NOMO-1 (cell line): ENCODE measurements around the gene YDJC.
"Not testable (repeated sequence)": the region's sequence is repeated elsewhere in the genome, so short reads cannot be mapped to it uniquely, and the experiment has no call there.

Source experiments
- DNase-seq, 2 experiments: peaks; one replicate each; lab custom pipeline; 2025; ENCODE audit not compliant: unreplicated experiment in 2 of 2; lab: John Stamatoyannopoulos, UW

The YDJC gene

DNA sequence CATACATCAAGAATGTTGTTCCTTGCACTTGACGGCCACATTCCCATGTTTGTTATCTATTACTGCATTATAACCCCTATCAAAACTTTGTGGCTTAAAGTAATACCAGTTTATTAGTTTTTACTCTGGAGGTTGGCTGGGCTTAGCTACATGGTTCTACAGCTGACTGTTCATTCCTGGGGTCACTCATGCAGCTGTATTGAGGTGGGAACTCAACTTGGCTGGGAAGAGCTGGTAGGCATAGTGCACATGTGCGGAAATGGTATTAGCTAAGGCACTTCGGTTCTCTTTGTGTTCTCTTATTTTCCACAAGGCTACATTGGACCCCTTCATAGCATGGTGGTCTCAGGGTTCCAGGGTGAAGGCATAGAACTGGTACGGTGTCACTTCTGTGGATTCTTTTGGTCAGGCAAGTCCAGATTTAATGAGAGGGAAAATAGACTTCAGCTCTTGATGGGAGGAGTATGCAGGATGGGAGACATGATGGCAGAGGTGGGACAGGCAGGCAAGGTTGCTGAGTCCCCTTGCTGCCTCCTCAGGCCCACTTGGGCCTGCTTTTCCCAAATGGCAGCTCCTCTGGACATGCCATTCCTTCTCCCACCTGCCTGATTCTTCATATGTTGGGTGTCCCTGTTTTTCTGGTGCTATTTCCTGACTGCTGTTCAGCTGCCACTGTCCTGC is 16.1 kb downstream of the YDJC start:
- DNase-seq = no peak

DNA sequence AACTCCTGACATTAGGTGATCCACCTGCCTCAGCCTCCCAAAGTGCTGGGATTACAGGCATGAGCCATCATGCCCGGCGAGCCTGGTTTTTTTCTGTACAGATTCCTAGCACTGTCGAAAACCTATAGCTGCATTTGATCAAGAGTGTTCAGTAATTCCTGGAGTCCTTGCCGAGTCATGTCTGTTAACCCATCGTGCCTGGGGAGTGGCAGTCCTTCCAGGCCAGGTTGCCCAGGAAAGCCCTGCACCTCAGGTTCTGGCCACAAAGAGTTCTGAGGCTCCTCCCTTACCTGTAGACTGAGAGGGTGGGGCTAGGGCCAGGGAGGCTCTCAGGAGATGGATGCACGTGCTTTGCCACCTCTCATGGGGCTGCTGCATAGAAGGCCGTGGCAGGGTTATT is 17.0 kb downstream of the YDJC start:
- no peak for DNase-seq

DNA sequence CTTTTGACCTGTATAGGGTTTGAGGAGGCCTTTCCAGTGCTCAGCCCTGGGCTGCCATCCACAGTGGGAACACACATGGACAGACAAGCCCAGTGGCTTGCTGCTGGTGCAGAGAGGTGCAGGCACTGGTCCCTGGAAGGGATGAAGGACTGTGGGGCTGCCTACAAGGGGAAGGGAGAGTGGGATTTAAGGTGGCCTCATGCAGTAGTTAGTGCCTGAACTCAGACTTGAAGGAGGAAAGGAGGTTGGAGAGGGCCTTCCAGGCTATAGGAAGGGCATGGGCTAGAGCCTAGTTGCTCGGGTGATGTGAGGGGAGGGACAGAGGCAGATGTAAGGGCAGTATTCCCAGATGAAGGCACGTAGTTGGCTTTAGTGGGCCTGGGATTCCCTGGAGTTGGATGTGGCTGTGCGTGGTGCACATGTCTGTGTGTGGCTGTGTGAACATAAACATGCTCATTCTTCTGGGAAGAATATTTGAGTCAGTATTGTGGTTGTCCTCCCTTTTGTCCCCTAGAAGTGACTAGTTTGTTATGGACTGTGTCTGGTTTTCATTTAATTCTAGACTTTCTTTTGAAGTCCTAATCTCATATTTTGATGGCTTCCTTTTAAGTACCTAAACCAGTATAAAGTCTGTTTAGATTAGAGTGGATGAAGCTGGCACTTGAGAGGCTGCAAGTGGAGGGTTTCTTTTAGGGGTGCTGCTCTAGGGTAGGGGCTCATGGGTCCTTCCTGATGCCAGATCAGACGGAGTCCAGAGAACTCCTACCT is 18.4 kb downstream of the YDJC start:
- no peak for DNase-seq

GRCh38 chr22:21609556-21610157 is 20.2 kb downstream of the YDJC start:
- DNase-seq = not testable (repeated sequence)

DNA sequence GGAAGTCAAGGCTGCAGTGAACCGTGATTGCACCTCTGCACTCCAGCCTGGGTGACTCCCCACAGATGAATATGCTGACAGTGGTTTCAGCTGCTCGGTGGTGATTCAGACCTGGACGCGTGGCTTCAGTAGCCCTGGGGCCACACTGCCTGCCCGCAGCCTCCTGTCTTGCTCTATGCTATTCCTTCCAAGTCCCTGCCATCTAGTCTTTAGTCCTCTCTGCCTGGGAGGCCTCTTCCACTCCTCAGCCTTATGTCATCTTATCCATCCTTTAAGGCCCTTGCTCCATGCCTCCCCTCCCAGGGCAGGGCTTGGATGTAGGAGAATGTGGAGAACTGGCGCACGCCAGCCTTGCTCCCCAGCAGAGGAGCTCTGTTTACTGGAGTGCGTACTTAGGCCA is 23.0 kb downstream of the YDJC start:
- no peak for DNase-seq

GRCh38 chr22:21605887-21606564 is 23.8 kb downstream of the YDJC start:
- DNase-seq = no peak

GRCh38 chr22:21603973-21604372 is 25.8 kb downstream of the YDJC start:
- no peak for DNase-seq

DNA sequence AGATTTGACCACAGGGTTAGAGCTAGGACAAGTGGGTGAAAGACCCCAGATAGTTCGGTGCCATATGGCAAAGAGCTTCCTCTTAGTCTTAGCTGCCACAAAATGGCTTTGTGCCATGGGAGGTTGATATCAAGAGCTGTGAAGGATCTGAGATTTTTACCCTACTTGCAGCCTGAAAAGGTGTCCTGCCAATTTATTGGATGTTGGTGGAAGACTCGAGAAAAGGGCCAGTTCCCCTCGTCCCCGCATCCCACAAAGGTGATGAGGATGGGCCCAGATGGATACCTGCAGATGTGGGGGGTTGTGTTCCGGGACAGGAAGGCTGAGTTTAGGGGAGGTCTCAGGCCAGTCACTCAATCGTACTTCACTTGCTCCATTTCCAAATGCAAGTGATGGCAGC is 27.2 kb downstream of the YDJC start:
- DNase-seq = no peak

DNA sequence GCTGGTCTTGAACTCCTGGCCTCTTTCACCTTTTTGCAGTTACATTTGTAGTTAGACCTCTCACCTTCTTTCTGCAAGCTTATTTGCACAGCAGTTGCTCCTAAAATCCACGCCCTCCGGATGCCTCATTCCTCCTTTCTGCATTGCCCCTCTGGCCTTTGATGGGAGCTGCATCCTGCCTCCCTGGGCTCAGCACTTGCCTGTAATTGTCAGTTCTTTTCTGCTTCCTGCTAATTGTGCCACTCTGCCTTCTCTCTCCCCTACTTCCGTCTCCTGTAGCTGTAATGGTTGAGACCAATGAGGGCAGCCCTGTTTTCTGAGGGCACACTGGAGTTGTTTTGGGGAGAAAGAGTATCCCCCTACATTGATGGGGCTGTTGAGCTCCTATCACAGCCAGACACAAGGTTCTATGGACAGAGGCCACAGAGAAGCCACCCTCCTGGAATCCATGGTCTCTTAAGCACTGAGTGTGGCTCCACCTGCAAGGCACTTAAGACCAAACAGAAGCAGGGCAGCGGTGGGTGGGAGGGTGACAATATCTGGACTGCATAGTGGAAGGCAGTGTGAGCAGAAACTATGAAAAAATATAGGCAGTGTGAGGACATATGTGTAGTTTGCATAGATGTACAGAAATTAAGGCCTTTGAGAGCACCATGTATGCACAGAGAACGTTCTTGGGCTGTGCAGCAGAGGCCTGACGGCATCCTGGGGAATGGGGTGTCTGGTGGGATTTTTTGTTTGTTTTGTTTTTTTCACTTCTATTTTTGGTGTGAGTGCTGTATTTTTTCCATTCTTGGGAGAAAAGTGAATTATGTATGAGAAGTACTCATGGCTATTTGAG is 30.5 kb downstream of the YDJC start:
- no peak for DNase-seq

- no peak for DNase-seq
These were observed 31.5 kb downstream of the YDJC start for GRCh38 chr22:21598302-21598701.

DNA sequence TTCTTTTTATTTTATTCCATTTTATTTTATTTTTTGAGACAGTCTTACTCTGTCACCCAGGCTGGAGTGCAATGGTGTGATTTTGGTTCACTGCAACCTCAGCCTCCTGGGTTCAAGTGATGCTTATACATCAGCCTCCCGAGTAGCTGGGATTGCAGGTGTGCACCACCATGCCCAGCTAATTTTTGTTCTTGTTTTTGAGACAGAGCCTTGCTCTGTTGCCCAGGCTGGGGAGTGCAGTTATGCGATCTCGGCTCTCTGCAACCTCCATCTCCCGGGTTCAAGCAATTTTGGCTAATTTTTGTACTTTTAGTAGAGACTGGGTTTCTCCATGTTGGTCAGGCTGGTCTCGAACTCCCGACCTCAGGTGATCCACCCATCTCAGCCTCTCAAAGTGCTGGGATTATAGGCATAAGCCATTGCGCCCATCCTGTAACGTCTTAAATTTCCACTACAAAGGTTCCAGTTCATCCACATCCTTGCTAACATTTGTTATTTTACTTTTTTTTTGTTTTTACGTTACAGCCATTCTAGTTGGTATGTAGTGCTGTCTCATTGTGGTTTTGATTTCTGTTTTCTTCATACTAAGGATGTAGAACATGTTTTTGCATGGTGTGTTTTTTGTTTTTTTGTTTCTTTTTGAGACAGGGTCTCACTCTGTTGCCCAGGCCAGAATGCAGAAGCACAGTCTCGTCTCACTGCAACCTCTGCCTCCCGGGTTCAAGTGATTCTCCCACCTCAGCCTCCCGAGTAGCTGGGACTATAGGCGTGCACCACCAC is 33.3 kb downstream of the YDJC start:
- not testable (repeated sequence) for DNase-seq

GRCh38 chr22:21594865-21595452 is 34.9 kb downstream of the YDJC start:
- no peak for DNase-seq

DNA sequence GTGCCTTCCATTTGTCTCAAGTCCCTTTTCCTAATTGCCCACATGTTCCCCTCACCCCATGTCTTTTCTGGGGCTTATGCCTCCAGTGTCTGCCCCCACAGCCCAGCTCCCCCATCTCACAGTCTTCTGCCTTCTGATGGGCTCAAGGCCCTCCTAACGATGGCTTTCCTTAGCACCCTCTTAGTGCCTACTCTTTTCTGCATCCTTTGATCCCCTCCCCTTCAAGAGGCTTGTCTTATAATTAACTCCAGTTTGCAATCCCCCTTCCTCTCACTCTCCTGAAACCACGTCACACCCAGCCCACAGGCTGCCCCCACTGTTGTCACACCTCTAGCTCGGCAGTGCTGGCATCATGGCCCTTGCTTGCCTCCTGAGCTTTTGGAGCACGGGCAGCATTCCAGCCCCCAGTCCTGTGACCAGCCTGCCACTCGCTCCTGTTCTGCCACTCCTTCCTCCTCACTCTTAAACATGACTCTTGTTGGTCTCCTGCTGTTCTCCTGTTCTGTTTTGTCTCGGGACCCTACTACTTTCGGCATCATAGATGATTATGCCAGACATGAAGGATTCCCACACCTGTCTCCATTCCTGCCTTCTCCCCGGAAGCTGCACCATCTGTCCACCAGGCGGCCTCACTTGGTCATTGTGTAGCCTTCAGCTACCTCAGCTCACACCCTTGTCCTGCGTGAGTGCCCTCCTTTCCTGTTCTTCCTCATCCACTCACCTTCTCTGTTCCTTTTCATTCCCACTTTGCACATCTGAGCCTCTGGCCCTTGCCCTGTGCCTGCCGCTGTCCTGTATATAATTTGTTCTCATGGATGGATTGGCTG is 36.2 kb downstream of the YDJC start:
- DNase-seq = no peak

DNA sequence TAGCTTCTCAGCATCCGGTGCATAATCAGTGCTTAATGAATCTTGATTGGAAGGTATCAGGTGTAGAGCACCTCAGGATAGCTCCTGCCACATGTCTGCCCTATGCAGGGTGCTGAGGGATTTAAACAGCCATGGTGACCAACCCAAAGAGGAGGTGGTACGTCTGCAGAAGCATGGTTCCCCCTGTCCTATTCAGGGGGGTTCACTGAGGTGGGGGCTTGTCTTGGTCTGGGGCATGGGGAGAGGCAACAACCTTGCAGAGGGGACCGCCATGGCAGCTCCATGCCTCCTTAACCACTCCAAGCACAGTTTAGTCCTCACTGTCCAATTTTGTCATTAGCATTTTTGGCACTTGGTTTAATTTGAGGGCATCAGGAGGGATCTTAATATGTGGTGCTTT is 37.4 kb downstream of the YDJC start:
- DNase-seq = no peak

GRCh38 chr22:21591695-21592094 is 38.1 kb downstream of the YDJC start:
- no peak for DNase-seq

GRCh38 chr22:21590809-21591641 is 38.8 kb downstream of the YDJC start:
- no peak for DNase-seq

DNA sequence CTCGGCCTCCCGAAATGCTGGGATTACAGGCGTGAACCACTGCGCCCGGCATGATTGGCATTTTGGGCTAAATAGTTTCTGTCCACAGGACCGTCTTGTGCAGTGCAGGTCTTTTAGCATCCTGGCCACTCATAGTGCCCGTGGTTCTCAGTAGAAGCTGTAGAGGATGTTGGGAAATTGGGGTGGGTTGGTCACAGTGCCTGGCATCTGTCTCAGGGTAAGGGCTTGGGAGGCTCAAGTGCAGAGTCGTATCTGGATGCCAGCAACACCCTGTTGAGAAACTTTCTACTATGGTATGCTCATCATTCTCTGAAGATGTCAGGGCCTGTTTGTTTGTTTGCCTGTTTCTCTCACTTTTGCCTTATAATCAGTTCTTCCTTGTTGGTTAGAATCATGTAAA is 40.4 kb downstream of the YDJC start:
- DNase-seq = no peak
